ENCODE measurements around the gene ABCA13. TPM values are rescaled to one million over a fixed set of nuclear protein-coding genes. Genes with fewer than 3 reads are reported as not detected.

ABCA13 gene
- polyA plus RNA-seq, 1 donor (not counting 4 experiments of a cell fraction or from before 2014, with no cell fraction given): 0.76 TPM

DNA sequence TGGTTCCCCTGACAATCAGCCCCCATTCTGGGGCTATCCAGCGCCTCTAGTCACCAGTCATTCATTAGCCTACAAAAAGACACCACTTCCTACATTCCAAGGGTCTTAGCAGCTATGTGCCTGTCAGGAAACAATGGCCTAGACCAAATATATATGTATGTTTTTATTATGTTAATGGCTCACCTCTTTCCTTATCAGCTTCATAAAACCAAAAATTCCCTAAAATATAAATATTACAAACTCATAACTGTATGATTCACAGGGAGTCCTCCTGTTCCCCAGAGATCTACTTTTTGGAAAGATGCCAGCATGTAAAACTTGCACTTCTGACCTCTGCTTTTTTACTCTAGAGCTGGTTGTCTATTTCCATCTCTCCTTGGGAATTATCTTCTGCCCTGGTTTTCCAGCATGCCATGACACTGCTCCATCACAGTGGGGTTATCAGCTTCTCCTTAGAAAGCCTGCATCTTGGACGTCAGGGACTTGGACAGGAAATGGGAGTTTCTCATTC, 79.2 kb downstream of the ABCA13 start:
- Histone ChIP-seq H2AFZ (ENCODE audit: control insufficient read depth, low read length) (no peak overlapping the region), H3K9me1 (ENCODE audit: control insufficient read depth, extremely low read depth, insufficient read depth, low read length) (no peaks in the 10 kb centered on the region), H3K9me3 (ENCODE audit: control insufficient read depth, low read depth, low read length) (no peaks in the 10 kb centered on the region), H3K27me3 (ENCODE audit: control insufficient read depth, extremely low read depth, insufficient read depth, low read length) (no peaks in the 10 kb centered on the region), H4K20me1 (ENCODE audit: control insufficient read depth, extremely low read depth, insufficient read depth, low read length) (no peaks in the 10 kb centered on the region), H3K4me1 (ENCODE audit: control insufficient read depth, extremely low read depth, insufficient read depth, low read length) (peaks cover 7% of the 10 kb centered on the region), H3K9ac (ENCODE audit: control insufficient read depth, extremely low read depth, insufficient read depth, low read length) (no peak overlapping the region), H3K27ac (ENCODE audit: control insufficient read depth, insufficient read depth, low read length) (no peak overlapping the region), H3K4me3 (ENCODE audit: control insufficient read depth in 2 of 3, extremely low read depth in 1 of 3, insufficient read depth in 2 of 3, low read depth in 1 of 3, low read length in 3 of 3) (no peak overlapping the region), H3K36me3 (ENCODE audit: control insufficient read depth in 2 of 2, extremely low read depth in 1 of 2, insufficient read depth in 2 of 2, low read length in 2 of 2) (no peaks in the 10 kb centered on the region), H3K4me2 (ENCODE audit: control insufficient read depth, extremely low read depth, insufficient read depth, low read depth, low read length) (no peak overlapping the region), H3K79me2 (ENCODE audit: control insufficient read depth, insufficient read depth, low read length) (no peaks in the 10 kb centered on the region)
- DNase-seq (ENCODE audit: low read depth, low spot score) (no peak), FAIRE-seq (no peak)
- TF ChIP-seq EZH2 (IDR thresholded peaks at IDR 0.05; ENCODE audit: low read length): no peak
- TF ChIP-seq CTCF (optimal IDR thresholded peaks at IDR 0.05 in 1 of 3, IDR thresholded peaks at IDR 0.05 in 1 of 3, conservative IDR thresholded peaks at IDR 0.05 in 1 of 3; ENCODE audit: extremely low read depth in 1 of 3, insufficient read depth in 2 of 3, low read length in 3 of 3): no peak
- dilution Hi-C loops (cut with MboI; ENCODE audit: extremely low pct_ligation_motif_present, low sequenced_read_pairs): no loop called here

- Histone ChIP-seq H4K20me1 (ENCODE audit: control insufficient read depth, extremely low read depth, insufficient read depth, low read length) (no peaks in the 10 kb centered on the region), H3K4me2 (ENCODE audit: control insufficient read depth, extremely low read depth, insufficient read depth, low read depth, low read length) (no peak overlapping the region), H3K79me2 (ENCODE audit: control insufficient read depth, insufficient read depth, low read length) (no peaks in the 10 kb centered on the region), H3K27ac (ENCODE audit: control insufficient read depth, insufficient read depth, low read length) (no peak overlapping the region), H3K9me1 (ENCODE audit: control insufficient read depth, extremely low read depth, insufficient read depth, low read length) (no peaks in the 10 kb centered on the region), H3K9ac (ENCODE audit: control insufficient read depth, extremely low read depth, insufficient read depth, low read length) (no peak overlapping the region), H3K9me3 (ENCODE audit: control insufficient read depth, low read depth, low read length) (no peaks in the 10 kb centered on the region), H3K4me1 (ENCODE audit: control insufficient read depth, extremely low read depth, insufficient read depth, low read length) (peaks cover 7% of the 10 kb centered on the region), H3K36me3 (ENCODE audit: control insufficient read depth in 2 of 2, extremely low read depth in 1 of 2, insufficient read depth in 2 of 2, low read length in 2 of 2) (no peaks in the 10 kb centered on the region), H3K27me3 (ENCODE audit: control insufficient read depth, extremely low read depth, insufficient read depth, low read length) (no peaks in the 10 kb centered on the region), H3K4me3 (ENCODE audit: control insufficient read depth in 2 of 3, extremely low read depth in 1 of 3, insufficient read depth in 2 of 3, low read depth in 1 of 3, low read length in 3 of 3) (no peak overlapping the region), H2AFZ (ENCODE audit: control insufficient read depth, low read length) (no peak overlapping the region)
- TF ChIP-seq CTCF (optimal IDR thresholded peaks at IDR 0.05 in 1 of 3, IDR thresholded peaks at IDR 0.05 in 1 of 3, conservative IDR thresholded peaks at IDR 0.05 in 1 of 3; ENCODE audit: extremely low read depth in 1 of 3, insufficient read depth in 2 of 3, low read length in 3 of 3) (no peak), EZH2 (IDR thresholded peaks at IDR 0.05; ENCODE audit: low read length) (no peak)
- dilution Hi-C loops (cut with MboI; ENCODE audit: extremely low pct_ligation_motif_present, low sequenced_read_pairs): no loop called here
- DNase-seq (ENCODE audit: low read depth, low spot score): no peak
- FAIRE-seq: peak; percentile 36
Observed at GRCh38 chr7:48251766-48252165, 80.5 kb downstream of the ABCA13 start.
